ENCODE results near the gene SYNPO.

Gene SYNPO

GRCh38 chr5:150700594-150701377 is 60.3 kb downstream of the SYNPO start, which contains the start of gene RBM22:
Gene RBM22, minus strand, starts transcription at chr5:150701062. Its CDS starts 77 bp downstream, at chr5:150700985.
- peak; percentile 87 for DNase-seq

- DNase-seq: no peak
These were observed 63.3 kb downstream of the SYNPO start for GRCh38 chr5:150703762-150704161.

- DNase-seq: no peak
These were observed 66.4 kb downstream of the SYNPO start for GRCh38 chr5:150706776-150707390.

Measured in T-helper 9 cell (primary cell).